ENCODE measurements around the gene APIP.
"Not testable (repeated sequence)": the region's sequence is repeated elsewhere in the genome, so short reads cannot be mapped to it uniquely, and the experiment has no call there.

Gene APIP

GRCh38 chr11:34924714-34925113 lies 8.5 kb upstream of the APIP start:
- no peak for DNase-seq

- DNase-seq = no peak
Measured at GRCh38 chr11:34921156-34921555, 5.0 kb upstream of the APIP start.

- no peak for DNase-seq
Measured at GRCh38 chr11:34916843-34917770, 928 bp upstream of the APIP start.

GRCh38 chr11:34915136-34916014 lies 804 bp downstream of the APIP start:
- DNase-seq = no peak

GRCh38 chr11:34913556-34913955 lies 2.6 kb downstream of the APIP start:
- DNase-seq = not testable (repeated sequence)

GRCh38 chr11:34911676-34912075 lies 4.5 kb downstream of the APIP start:
- DNase-seq = no peak

GRCh38 chr11:34910817-34911216 lies 5.4 kb downstream of the APIP start:
- no peak for DNase-seq

GRCh38 chr11:34909955-34910354 lies 6.2 kb downstream of the APIP start:
- DNase-seq = no peak

- no peak for DNase-seq
Measured at GRCh38 chr11:34909415-34909814, 6.8 kb downstream of the APIP start.

GRCh38 chr11:34907934-34908593 lies 8.1 kb downstream of the APIP start:
- no peak for DNase-seq

- no peak for DNase-seq
Measured at GRCh38 chr11:34905666-34906065, 10.5 kb downstream of the APIP start.

GRCh38 chr11:34904421-34904955 lies 11.7 kb downstream of the APIP start:
- no peak for DNase-seq

- no peak for DNase-seq
Measured at GRCh38 chr11:34899633-34900016, 16.6 kb downstream of the APIP start.

- DNase-seq = no peak
Measured at GRCh38 chr11:34898474-34898873, 17.7 kb downstream of the APIP start.

GRCh38 chr11:34897171-34897870 lies 18.9 kb downstream of the APIP start:
- no peak for DNase-seq

- DNase-seq = not testable (repeated sequence)
Measured at GRCh38 chr11:34896191-34896590, 20.0 kb downstream of the APIP start.

GRCh38 chr11:34893416-34893815 lies 22.8 kb downstream of the APIP start:
- DNase-seq = no peak

GRCh38 chr11:34891611-34892010 lies 24.6 kb downstream of the APIP start:
- no peak for DNase-seq

- peak; percentile 25 for DNase-seq
Measured at GRCh38 chr11:34890812-34891211, 25.4 kb downstream of the APIP start.

- DNase-seq = no peak
Measured at GRCh38 chr11:34890089-34890488, 26.1 kb downstream of the APIP start.

GRCh38 chr11:34887260-34887659 lies 28.9 kb downstream of the APIP start:
- DNase-seq = no peak

GRCh38 chr11:34886609-34887008 lies 29.6 kb downstream of the APIP start:
- DNase-seq = no peak

Measured in CD4-positive, alpha-beta T cell treated with Interleukin-4 for 4 hours (primary cell).